CD4-positive, alpha-beta T cell treated with Interleukin-17A for 4 hours (primary cell): ENCODE data around the gene GOLM1.
"Not testable (repeated sequence)": the region's sequence is repeated elsewhere in the genome, so short reads cannot be mapped to it uniquely, and the experiment has no call there.

Experiments used
- DNase-seq: peaks from one replicate; pipeline ENCODE4 v3.0.0-alpha.2; 2020; ENCODE audit warnings: mixed read lengths

GOLM1 gene, protein sequence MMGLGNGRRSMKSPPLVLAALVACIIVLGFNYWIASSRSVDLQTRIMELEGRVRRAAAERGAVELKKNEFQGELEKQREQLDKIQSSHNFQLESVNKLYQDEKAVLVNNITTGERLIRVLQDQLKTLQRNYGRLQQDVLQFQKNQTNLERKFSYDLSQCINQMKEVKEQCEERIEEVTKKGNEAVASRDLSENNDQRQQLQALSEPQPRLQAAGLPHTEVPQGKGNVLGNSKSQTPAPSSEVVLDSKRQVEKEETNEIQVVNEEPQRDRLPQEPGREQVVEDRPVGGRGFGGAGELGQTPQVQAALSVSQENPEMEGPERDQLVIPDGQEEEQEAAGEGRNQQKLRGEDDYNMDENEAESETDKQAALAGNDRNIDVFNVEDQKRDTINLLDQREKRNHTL

GRCh38 chr9:86098824-86099700, at the start of gene GOLM1:
Gene GOLM1, minus strand, starts transcription at chr9:86099558. Its CDS starts 20,238 bp downstream, at chr9:86079320.
- DNase-seq: peak; percentile 28

GRCh38 chr9:86146671-86147070, 47.3 kb upstream of the GOLM1 start:
- not testable (repeated sequence) for DNase-seq

GRCh38 chr9:86145960-86146359, 46.6 kb upstream of the GOLM1 start:
- DNase-seq: not testable (repeated sequence)

DNA sequence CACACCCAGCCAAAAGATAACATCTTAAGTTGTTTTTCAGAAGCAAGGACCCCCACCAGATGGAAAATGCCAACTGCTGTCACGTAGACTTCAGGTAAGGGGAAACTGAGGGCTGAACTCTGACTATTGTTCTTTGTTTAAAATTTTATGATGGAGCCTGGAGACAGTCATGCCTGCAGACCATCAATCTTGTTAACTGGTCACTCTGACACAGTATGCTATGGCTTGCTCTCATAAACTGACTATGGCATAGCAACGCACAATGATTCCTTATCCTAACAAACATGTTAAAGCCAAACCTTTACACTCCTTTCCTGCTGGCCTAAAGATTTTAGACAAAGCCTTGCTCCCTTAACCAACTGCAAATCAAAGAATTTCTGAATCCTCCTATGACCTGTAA, 43.6 kb upstream of the GOLM1 start:
- no peak for DNase-seq

DNA sequence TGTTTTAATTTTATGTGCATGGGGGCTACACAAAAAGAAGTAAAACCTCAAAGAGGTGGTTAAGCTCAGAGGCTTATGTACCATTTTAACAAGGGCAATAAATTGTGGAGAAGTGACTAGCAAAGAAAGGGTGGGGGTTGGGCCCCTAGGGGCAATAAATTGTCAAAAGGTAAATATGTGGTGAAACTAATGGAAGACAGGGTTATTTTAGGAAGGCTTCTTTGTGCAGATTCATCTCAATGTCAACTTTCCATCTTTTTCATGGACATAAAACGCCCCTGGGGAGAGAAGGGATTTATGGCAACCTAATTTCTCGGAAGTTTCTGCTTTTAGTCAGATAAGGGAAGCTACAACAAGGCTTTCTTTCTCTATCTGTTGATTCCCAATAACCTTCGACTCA, 42.5 kb upstream of the GOLM1 start:
- DNase-seq: no peak

DNA sequence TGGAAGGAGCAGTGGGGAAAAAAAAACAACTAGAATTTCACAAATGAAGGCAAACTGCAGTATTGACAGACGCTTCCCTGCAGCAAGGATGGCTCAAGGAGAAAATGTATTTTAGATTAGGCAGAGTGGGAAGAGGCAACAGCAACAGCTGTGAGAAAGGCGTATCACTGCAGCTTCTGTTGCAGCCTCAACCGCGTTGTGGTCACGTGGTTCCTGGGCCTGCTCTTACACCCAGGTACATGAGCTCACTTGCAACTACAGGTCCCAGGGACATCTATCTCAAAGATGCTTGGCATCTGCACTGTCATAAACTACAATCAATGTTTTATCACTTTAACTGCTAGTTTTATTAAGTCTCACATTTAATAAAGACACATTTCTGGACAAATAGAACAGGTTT, 36.0 kb upstream of the GOLM1 start:
- no peak for DNase-seq

DNA sequence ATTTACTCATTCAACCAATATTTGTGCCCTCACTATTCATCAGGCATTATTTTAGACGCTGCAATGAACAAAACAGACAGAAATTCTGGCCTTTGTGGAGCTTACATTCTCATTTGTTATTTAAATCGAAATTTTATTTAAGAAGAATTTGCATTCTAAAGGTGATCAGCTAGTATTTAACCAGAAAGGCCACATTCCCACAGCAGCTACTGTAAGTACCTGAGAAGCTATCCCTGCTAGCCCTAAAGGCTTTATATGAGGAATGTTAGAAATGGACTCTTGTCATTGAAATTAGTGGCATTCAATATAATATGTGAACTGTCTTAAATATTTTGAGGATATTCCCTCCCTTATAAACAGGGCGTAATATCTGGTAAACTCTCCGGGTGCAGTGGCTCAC, 35.0 kb upstream of the GOLM1 start:
- no peak for DNase-seq

DNA sequence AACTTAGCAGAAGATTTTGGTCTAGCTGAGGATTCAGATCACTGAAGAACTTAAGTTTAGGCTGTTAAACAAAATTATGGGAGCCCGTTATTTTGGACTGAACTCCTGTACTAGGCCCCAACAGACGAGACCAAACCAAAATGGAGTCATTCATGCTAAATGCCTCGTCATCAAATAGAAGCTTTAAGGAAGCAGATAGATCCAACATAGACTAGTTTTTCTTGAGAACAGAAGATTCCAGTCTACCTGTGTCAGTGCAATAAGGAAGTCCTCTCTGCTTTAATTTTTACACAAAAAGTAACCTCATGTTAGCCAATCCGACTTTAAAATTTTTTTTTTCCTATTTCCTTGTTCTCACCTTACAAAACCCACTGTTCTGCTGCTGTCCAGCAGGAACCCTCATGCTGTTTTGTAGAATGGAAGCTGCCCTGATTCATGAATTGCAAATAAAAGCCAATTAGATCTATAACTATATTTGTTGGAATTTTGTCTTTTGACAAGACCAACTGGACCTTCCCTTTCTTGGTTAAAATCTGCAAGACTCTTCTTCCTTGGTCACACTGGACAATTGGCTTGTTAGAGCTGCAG, 29.0 kb upstream of the GOLM1 start:
- DNase-seq: no peak

- DNase-seq: no peak
Measured at GRCh38 chr9:86126998-86127972, 27.9 kb upstream of the GOLM1 start.

- no peak for DNase-seq
Measured at GRCh38 chr9:86122311-86122710, 23.0 kb upstream of the GOLM1 start.

DNA sequence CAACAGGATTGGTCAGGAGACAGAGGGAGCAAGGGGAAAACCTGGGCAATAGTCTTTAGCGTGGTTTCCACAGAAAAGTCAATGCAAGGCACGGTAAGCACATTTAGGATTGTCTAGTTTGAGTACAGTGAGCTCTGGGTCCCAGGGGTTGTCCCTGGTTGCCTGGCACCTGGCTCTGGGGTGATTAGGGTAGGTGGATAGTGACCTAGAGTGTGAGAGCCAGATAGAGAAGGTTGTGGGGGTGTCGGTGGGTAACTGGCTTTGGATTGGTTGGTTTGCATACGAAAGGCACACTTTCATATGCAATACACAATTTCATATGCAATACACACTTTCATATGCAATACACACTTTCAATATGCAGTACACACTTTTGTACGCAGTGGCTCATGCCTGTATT, 20.1 kb upstream of the GOLM1 start:
- no peak for DNase-seq

DNA sequence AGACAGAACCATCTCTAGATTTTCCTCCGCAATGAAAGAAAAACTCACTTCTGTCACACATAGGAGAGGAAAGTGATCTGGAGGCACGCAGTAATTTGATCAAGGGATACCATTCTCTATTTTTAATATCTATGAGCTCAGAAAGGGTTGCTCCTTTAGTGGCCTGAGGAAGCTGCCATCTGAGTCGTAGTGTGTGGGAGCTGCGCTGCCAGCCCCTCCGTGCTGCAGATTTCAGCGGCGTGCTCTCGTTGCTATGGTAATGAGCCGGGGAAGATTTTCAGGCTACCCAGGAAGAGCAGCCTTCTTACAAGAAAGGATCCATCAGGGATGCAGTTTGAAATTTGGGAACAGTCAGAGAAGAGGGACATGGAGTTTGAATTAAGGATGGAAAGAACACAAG, 17.1 kb upstream of the GOLM1 start:
- no peak for DNase-seq

DNA sequence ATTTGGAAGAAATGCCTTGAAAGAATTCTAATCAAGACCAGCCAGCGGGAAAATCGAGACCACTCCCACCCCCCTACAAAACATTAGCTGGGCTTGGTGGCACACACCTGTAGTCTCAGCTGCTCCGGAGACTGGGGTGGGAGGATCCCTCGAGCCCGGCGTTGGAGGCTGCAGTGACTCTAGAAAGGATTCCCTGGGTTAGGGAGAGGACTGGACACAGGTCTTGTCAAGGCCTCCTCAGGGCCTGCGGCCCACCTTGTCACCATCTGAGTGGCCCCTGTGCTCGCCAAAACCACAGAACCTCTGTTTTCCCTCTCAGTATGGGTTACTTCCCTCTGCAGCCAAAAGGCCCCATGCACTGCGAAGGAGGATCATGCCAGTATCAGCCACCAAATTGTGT, 16.5 kb upstream of the GOLM1 start:
- DNase-seq: no peak

DNA sequence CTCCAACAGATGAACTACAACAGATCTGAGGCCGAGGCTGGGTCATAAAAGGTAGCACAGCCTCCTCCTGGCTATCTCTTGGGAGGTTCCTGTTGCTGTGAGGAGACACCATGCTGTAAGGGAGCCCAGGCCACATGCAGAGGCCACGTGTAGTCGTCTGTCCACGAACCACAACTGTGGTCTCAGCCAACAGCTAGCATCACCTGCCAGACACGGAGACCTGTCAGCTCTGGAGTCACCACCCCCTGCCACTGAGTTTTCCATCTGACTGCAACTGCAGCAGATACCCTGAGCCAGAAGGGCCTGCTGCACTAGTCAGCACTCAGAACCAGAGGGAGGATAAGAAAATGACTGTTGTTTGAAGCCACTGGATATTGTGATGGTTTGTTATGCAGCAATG, 12.7 kb upstream of the GOLM1 start:
- no peak for DNase-seq

DNA sequence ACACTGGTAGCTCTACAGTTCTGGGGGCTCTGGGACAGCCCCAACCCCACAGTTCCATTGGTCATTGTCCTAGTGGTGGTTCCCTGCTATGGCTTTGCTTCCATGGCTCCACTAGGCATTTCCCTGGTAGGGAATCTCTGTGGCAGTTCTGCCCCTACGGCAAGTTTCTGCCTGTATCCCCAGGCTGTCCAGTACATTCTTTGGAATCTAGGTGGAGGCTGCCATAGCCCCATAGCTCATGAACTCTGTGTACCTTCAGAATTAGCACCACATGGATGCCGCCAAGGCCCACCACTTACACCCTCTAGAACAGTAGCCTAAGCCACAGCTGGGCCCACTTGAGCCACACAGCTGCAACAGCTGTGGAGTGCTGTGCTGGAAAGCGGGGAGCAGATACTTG, 3.3 kb upstream of the GOLM1 start:
- DNase-seq: no peak

GRCh38 chr9:86099701-86100364, 475 bp upstream of the GOLM1 start:
- DNase-seq: no peak

DNA sequence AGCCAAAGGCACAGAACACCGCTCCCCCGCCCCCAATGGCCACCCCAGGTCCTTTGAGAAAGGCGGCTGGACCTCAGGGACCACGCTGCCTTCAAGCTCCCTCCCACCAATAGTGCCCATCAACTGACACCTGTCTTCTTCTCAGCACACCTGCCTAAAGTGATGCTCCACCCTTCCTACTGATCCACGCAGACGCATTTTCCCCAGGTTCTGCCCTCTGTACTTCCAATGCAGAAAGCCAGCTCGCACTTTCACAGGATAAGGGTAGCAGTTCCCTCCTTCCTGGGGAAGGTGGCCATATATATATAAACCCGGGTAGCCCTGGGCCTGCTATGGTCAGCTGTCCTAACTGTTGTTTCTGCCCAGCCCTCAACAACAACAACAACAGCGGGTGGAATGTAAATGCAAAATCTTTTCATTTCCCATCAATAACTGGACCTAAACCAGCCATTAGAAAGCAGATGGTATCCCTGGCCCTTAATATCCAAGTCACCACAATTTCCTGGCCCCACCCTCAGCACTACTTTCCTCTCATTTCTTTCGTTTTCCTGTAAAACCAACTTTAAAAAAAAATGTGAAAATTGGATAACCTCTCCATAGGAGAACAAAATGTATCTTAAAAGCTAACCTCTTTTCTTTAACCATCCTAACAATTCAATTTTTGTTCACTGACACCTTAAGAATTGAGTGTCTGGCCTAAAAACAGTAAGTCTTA, 1.7 kb downstream of the GOLM1 start:
- DNase-seq: no peak

DNA sequence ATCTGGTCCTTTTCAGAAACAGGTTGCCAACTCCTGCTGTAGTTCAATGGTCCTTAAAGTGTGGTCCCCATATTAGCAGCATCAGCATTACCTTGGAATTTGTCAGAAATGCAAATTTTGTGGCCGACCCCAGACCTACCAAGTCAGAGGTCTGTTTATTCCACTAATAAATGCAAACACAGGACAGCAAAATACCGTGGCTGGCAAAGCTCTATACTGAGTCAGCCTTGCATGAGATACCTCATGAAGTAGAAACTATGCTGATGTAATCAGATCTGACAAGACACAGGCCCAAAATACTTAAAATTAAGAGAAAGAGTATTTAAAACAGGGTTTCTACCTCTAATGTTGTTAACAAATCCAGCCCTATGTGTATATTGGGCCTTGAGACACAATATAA, 3.0 kb downstream of the GOLM1 start:
- DNase-seq: no peak

GRCh38 chr9:86093788-86094555, 5.4 kb downstream of the GOLM1 start:
- DNase-seq: no peak

DNA sequence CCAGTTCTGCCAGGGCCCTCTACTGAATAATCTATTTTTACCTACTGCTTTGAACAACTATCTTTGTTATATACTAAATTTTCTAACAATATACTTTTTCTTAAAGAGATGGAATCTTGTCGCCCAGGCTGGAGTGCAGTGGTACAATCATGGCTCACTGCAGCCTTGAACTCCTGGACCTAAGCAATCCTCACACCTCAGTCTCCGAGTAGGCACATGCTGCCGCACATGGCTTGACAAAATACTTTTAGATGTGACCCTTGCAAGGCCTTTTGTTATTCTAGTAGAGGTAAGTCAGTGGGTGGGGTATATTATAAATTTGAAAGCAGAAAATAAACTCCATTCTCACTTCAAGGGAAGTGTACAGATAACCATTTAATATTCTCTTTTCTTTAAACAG, 7.9 kb downstream of the GOLM1 start:
- no peak for DNase-seq
